H1 (cell line): ENCODE results near the gene SMIM29. TPM values are rescaled to one million over a fixed set of nuclear protein-coding genes. Genes with fewer than 3 reads are reported as not detected.

Source experiments
- CTCF ChIA-PET: fragments of 300-600 bp; sonication (Branson Sonifier 250); formaldehyde crosslinking; loops from one replicate; lab custom pipeline; 2021; ENCODE audit not compliant: partially characterized antibody; lab: Charles Lee
- POLR2A ChIA-PET: fragments of 300-600 bp; sonication (Branson Sonifier 250); formaldehyde crosslinking; loops from one replicate; lab custom pipeline; 2021; ENCODE audit warnings: inconsistent platforms; ENCODE audit not compliant: partially characterized antibody; lab: Charles Lee
- DNase-seq, 2 experiments: peaks; one replicate each; pipeline versions ENCODE4 v3.0.0 to v3.0.0-alpha.2; 2010 to 2022; ENCODE audit warnings: low spot score in 2 of 2, low read depth in 1 of 2, mixed read lengths in 1 of 2
- FAIRE-seq: peaks from 2 replicates; lab custom pipeline; 2011; peaks lifted over from hg19 to GRCh38; lab: Jason Lieb, UNC
- H2AFZ ChIP-seq: 2 replicates; pipeline ENCODE4 v1.8.1; 2012; ENCODE audit warnings: low read length, inconsistent platforms
- H2AK5ac ChIP-seq: 2 replicates; pipeline ENCODE4 v1.6.1; 2013; ENCODE audit warnings: low read depth, low read length
- H2BK120ac ChIP-seq: replicated peaks from 2 replicates; pipeline ENCODE3; 2013; ENCODE audit warnings: low read depth, low read length, inconsistent platforms
- H2BK12ac ChIP-seq: 2 replicates; pipeline ENCODE4 v1.6.1; 2013; ENCODE audit warnings: low read depth, low read length
- H2BK15ac ChIP-seq: 2 replicates; pipeline ENCODE4 v1.6.1; 2013; ENCODE audit warnings: low read length
- H2BK20ac ChIP-seq: 2 replicates; pipeline ENCODE4 v1.6.1; 2013; ENCODE audit warnings: low read length
- H2BK5ac ChIP-seq: 2 replicates; pipeline ENCODE4 v1.6.1; 2013; ENCODE audit warnings: low read depth, low read length
- H3K14ac ChIP-seq: 2 replicates; pipeline ENCODE4 v1.6.1; 2013; ENCODE audit warnings: inconsistent platforms; ENCODE audit not compliant: insufficient read length
- H3K18ac ChIP-seq: 2 replicates; pipeline ENCODE4 v1.6.1; 2013; ENCODE audit warnings: low read length; ENCODE audit errors: extremely low read depth
- H3K23ac ChIP-seq: 2 replicates; pipeline ENCODE4 v1.6.1; 2013; ENCODE audit warnings: inconsistent platforms; ENCODE audit not compliant: insufficient read length
- H3K23me2 ChIP-seq: 2 replicates; pipeline ENCODE4 v1.6.1; 2013; ENCODE audit warnings: low read depth, low read length
- H3K27ac ChIP-seq: 2 replicates; pipeline ENCODE4 v1.6.1; 2011; ENCODE audit warnings: low read depth, low read length, inconsistent platforms
- H3K27me3 ChIP-seq, 4 experiments: replicated peaks in 1 of 4; 1 replicate in 1 of 4; 2 replicates in 3 of 4; pipeline versions ENCODE4 v1.6.1 to v1.8.1; 2011 to 2013; ENCODE audit warnings: low read length in 3 of 4, mild to moderate bottlenecking in 3 of 4, inconsistent platforms in 2 of 4, mixed read lengths in 2 of 4, moderate library complexity in 1 of 4; ENCODE audit not compliant: control insufficient read depth in 3 of 4, insufficient read depth in 3 of 4; ENCODE audit errors: extremely low read depth in 1 of 4
- H3K36me3 ChIP-seq, 4 experiments: 2 replicates each; pipeline versions ENCODE4 v1.6.1 to v1.8.1; 2011 to 2013; ENCODE audit warnings: mild to moderate bottlenecking in 4 of 4, low read length in 3 of 4, moderate library complexity in 2 of 4, control low read depth in 1 of 4, inconsistent platforms in 1 of 4; ENCODE audit not compliant: insufficient read depth in 4 of 4, control insufficient read depth in 2 of 4
- H3K4ac ChIP-seq: replicated peaks from 2 replicates; pipeline ENCODE3; 2013; ENCODE audit warnings: low read length, low read depth, mixed read lengths, inconsistent platforms; ENCODE audit not compliant: insufficient read length
- H3K4me1 ChIP-seq, 4 experiments: replicated peaks in 1 of 4; 1 replicate in 1 of 4; 2 replicates in 3 of 4; pipeline versions ENCODE4 v1.6.1 to v1.8.1; 2011 to 2013; ENCODE audit warnings: low read length in 3 of 4, inconsistent platforms in 2 of 4, mixed read lengths in 1 of 4; ENCODE audit not compliant: insufficient read depth in 4 of 4, control insufficient read depth in 3 of 4
- H3K4me2 ChIP-seq, 2 experiments: 2 replicates each; pipeline versions ENCODE4 v1.6.1 to v1.8.1; 2011 to 2013; ENCODE audit warnings: low read depth in 2 of 2, low read length in 2 of 2, control low read depth in 1 of 2, inconsistent platforms in 1 of 2, mild to moderate bottlenecking in 1 of 2; ENCODE audit not compliant: insufficient read depth in 1 of 2
- H3K4me3 ChIP-seq, 4 experiments: fragments of 200-600, 300-600 bp in 1 of 4; sonication (generic), shearing (Covaris generic), sonication (Bioruptor Twin) in 1 of 4; 2 replicates each; pipeline versions ENCODE4 v1.5.1 to v1.8.1; 2011 to 2016; ENCODE audit warnings: low read length in 4 of 4, low read depth in 3 of 4, control low read depth in 2 of 4, inconsistent platforms in 2 of 4, mild to moderate bottlenecking in 2 of 4, mixed read lengths in 1 of 4, moderate library complexity in 1 of 4; ENCODE audit not compliant: insufficient read depth in 2 of 4; ENCODE audit errors: extremely low read depth in 1 of 4
- H3K56ac ChIP-seq: replicated peaks from 2 replicates; pipeline ENCODE3; 2013; ENCODE audit warnings: low read depth, mild to moderate bottlenecking, mixed read lengths, low read length, inconsistent platforms; ENCODE audit not compliant: insufficient read length
- H3K79me1 ChIP-seq: 2 replicates; pipeline ENCODE4 v1.6.1; 2013; ENCODE audit warnings: low read depth, low read length, control low read depth
- H3K79me2 ChIP-seq, 2 experiments: 2 replicates each; pipeline versions ENCODE4 v1.6.1 to v1.8.1; 2012 to 2013; ENCODE audit warnings: low read length in 2 of 2, mild to moderate bottlenecking in 2 of 2, inconsistent platforms in 1 of 2; ENCODE audit not compliant: insufficient read depth in 2 of 2, control insufficient read depth in 1 of 2
- H3K9ac ChIP-seq, 4 experiments: replicated peaks in 1 of 4; 1 replicate in 1 of 4; 2 replicates in 3 of 4; pipeline versions ENCODE4 v1.6.1 to v1.8.1; 2011 to 2013; ENCODE audit warnings: low read depth in 3 of 4, low read length in 3 of 4, control low read depth in 2 of 4, mild to moderate bottlenecking in 2 of 4, moderate library complexity in 2 of 4, inconsistent platforms in 1 of 4; ENCODE audit errors: extremely low read depth in 1 of 4
- H3K9me3 ChIP-seq, 2 experiments: 2 replicates each; pipeline versions ENCODE4 v1.6.1 to v1.8.1; 2012 to 2013; ENCODE audit warnings: mild to moderate bottlenecking in 2 of 2, moderate library complexity in 2 of 2, control low read depth in 1 of 2, inconsistent platforms in 1 of 2, low read depth in 1 of 2, low read length in 1 of 2, mixed read lengths in 1 of 2; ENCODE audit not compliant: insufficient read depth in 2 of 2
- H4K20me1 ChIP-seq, 2 experiments: replicated peaks in 1 of 2; 2 replicates each; pipeline versions ENCODE3 to v1.8.1; 2011 to 2013; ENCODE audit warnings: inconsistent platforms in 2 of 2, low read length in 2 of 2, mild to moderate bottlenecking in 1 of 2; ENCODE audit not compliant: insufficient read depth in 2 of 2, control insufficient read depth in 1 of 2
- H4K5ac ChIP-seq: 2 replicates; pipeline ENCODE4 v1.6.1; 2013; ENCODE audit warnings: low read length, low read depth, mixed read lengths, inconsistent platforms; ENCODE audit not compliant: insufficient read length
- H4K8ac ChIP-seq: 2 replicates; pipeline ENCODE4 v1.8.0; 2013; ENCODE audit warnings: mild to moderate bottlenecking, moderate library complexity, low read length, inconsistent platforms; ENCODE audit not compliant: insufficient read depth; ENCODE audit errors: extremely low read depth
- H4K91ac ChIP-seq: replicated peaks from 2 replicates; pipeline ENCODE3; 2013; ENCODE audit warnings: low read length, mixed read lengths, inconsistent platforms; ENCODE audit not compliant: insufficient read length
- ASH2L ChIP-seq: fragments of 200-600, 300-600 bp; sonication (generic); IDR thresholded peaks from one replicate; pipeline ENCODE4 v1.7.1; 2017; ENCODE audit warnings: low read length
- CEBPB ChIP-seq: IDR thresholded peaks from 2 replicates; pipeline ENCODE4 v1.6.1; 2012; ENCODE audit warnings: low read depth, low read length
- EGR1 ChIP-seq: IDR thresholded peaks from 2 replicates; pipeline ENCODE4 v1.6.1; 2011; ENCODE audit warnings: low read depth, low read length, borderline replicate concordance
- FOSL1 ChIP-seq: IDR thresholded peaks from 2 replicates; pipeline ENCODE4 v1.6.1; 2011; ENCODE audit warnings: mild to moderate bottlenecking, low read depth, low read length, moderate library complexity; ENCODE audit not compliant: insufficient read depth
- HDAC6 ChIP-seq: IDR thresholded peaks from one replicate; pipeline ENCODE4 v1.7.1; 2012; ENCODE audit warnings: low read depth, mild to moderate bottlenecking, inconsistent platforms, low read length, moderate library complexity
- JUN ChIP-seq: IDR thresholded peaks from 2 replicates; pipeline ENCODE4 v1.6.1; 2011; ENCODE audit warnings: low read depth, mild to moderate bottlenecking, improper control_type of control experiment, low read length
- POLR2A ChIP-seq, 2 experiments: IDR thresholded peaks; 1 replicate in 1 of 2; 2 replicates in 1 of 2; pipeline ENCODE4 v1.6.1; 2011; ENCODE audit warnings: low read depth in 2 of 2, low read length in 2 of 2, mild to moderate bottlenecking in 2 of 2; ENCODE audit errors: control extremely low read depth in 1 of 2
- POLR2AphosphoS5 ChIP-seq: IDR thresholded peaks from 2 replicates; pipeline ENCODE4 v1.6.1; 2011; ENCODE audit warnings: low read depth, low read length
- SIX5 ChIP-seq: IDR thresholded peaks from 2 replicates; pipeline ENCODE4 v1.6.1; 2011; ENCODE audit warnings: mild to moderate bottlenecking, low read depth, low read length
- SP4 ChIP-seq: IDR thresholded peaks from 2 replicates; pipeline ENCODE4 v1.6.1; 2012; ENCODE audit warnings: low read length, inconsistent platforms
- WGBS, 2 experiments: shearing (Covaris generic) in 1 of 2; methylation state at CpG; one replicate each; pipeline versions ENCODE4 v1.1.6 to v1.1.7; 2013 to 2015; ENCODE audit warnings: low lambda C conversion rate in 2 of 2, mixed read lengths in 2 of 2, inconsistent platforms in 1 of 2, low coverage in 1 of 2, missing lambda C conversion rate in 1 of 2; ENCODE audit not compliant: insufficient replicate concordance in 2 of 2, insufficient coverage in 1 of 2, insufficient read length in 1 of 2; ENCODE audit errors: extremely low coverage in 1 of 2, missing lambda C conversion rate in 1 of 2; 5-methylcytosine and 5-hydroxymethylcytosine counted together
- polyA plus RNA-seq, 7 experiments: library from polyadenylated mRNA; depleted of rRNA in 3 of 7; stranded (reverse) in 5 of 7; unstranded in 2 of 7; fragments of >200 nt in 5 of 7; fragments of 200-250 nt in 2 of 7; gene quantifications; 1 replicate in 5 of 7; 2 replicates in 1 of 7; 4 replicates in 1 of 7; pipeline versions ENCODE4 v1.2.1 to v1.2.3, GENCODE V29; 2011 to 2013; ENCODE audit warnings: missing spikeins in 2 of 7, mixed read lengths in 2 of 7
- total RNA-seq: library from RNA; stranded (reverse); fragmentation: NEBNext Ultra II Directional; extraction: Animal tissue kit (Norgen Biotek cat#: 25700); gene quantifications from 2 replicates; pipeline ENCODE4 v1.2.1, GENCODE V29; 2021
- TF ChIP-seq, protein P1 (sequence below): IDR thresholded peaks from 2 replicates; pipeline ENCODE4 v1.6.1; 2012; ENCODE audit warnings: low read length, inconsistent platforms

The SMIM29 gene
- total and polyA plus RNA-seq, 2 of the 8 experiments (the other 6 are each of a cell fraction or from before 2014, with no cell fraction given) = 7.0 to 22.4 TPM

DNA sequence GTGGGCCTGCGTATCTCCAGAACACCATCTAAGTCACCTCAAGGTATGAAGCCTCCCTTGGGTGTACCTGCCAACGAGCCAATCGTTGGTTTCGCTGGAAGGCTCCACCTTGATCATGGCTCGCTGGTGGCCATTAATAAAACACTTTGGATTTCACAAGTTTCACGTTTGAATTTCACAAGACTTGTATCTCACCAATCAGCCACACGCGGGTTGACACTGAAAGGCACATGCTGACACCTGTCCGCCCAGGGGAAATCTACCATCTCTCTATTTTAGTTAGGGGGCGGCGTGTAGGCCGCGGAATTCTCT, 12.7 kb downstream of the SMIM29 start:
- Histone ChIP-seq H4K91ac (peak overlapping the region; percentile 56), H2BK5ac (peak overlapping the region; percentile 99), H3K36me3 (peaks cover 8 to 27% (median 18%) of the 10 kb centered on the region in 4 experiments), H2AFZ (no peak overlapping the region), H3K27me3 (no peaks in the 10 kb centered on the region), H3K79me1 (peaks cover 9% of the 10 kb centered on the region), H2BK120ac (peak overlapping the region; percentile 2), H3K18ac (peak overlapping the region; percentile 98), H2AK5ac (peak overlapping the region; percentile 99), H2BK12ac (peak overlapping the region; percentile 95; the same call in 1 of the 2 replicates), H3K9ac (peak overlapping the region; percentile 90 to 98 (median 94)), H3K4me3 (peak overlapping the region; percentile 81 to 88 (median 86)), H3K23me2 (peaks cover 12% of the 10 kb centered on the region), H3K27ac (peak overlapping the region; percentile 96), H3K4me2 (peak overlapping the region; percentile 84 to 87), H2BK20ac (no peak overlapping the region; the same call in 1 of the 2 replicates), H4K8ac (peak overlapping the region; percentile 94), H3K79me2 (peaks cover 33 to 44% of the 10 kb centered on the region in 2 experiments), H4K20me1 (peaks cover 25 to 28% of the 10 kb centered on the region in 2 experiments), H2BK15ac (no peak overlapping the region), H3K9me3 (no peaks in the 10 kb centered on the region), H3K14ac (no peak overlapping the region), H4K5ac (peak overlapping the region; percentile 25), H3K56ac (peak overlapping the region; percentile 91), H3K23ac (no peak overlapping the region), H3K4me1 (peaks cover 0 to 34% (median 24%) of the 10 kb centered on the region in 4 experiments; a peak in 6 of 7 replicates), H3K4ac (peak overlapping the region; percentile 6)
- WGBS, 2 experiments = 0% methylated on average over 9 of the region's 13 CpGs; no CpG with 5 or more reads in 1 of the 2 experiments
- ChIA-PET CTCF (interaction anchor here (1.0 to 1.9 kb wide), 4 partner anchors 12 to 73 kb away, joined by 4 to 17 read pairs (median 6); no protein-coding TSS in a partner anchor), POLR2A (interaction anchor here (0.7 to 3.2 kb wide), 27 partner anchors 10 to 555 kb away, joined by 3 to 144 read pairs (median 5); partner anchors contain the start of genes BLTP3A, GRM4, RPS10 and SMIM29)
- DNase-seq (peak in 1 of 2 experiments; percentile 66), FAIRE-seq (no peak)
- TF ChIP-seq POLR2AphosphoS5 (no peak; the same call in 1 of the 2 replicates), EGR1 (no peak), FOSL1 (no peak), POLR2A (IDR thresholded peaks at IDR 0.05; ENCODE audit: control extremely low read depth in 1 of 2, low read depth in 2 of 2, low read length in 2 of 2) (peak in 1 of 2 experiments; percentile 81; a peak in 1 of 3 replicates), SIX5 (no peak), ASH2L (peak; percentile 36), CEBPB (0 out of 2 replicates have a peak, but pooled peaks have one; percentile 2), SP4 (0 out of 2 replicates have a peak, but pooled peaks have one; percentile 27), HDAC6 (no peak), JUN (no peak)
- TF ChIP-seq, protein P1, sequence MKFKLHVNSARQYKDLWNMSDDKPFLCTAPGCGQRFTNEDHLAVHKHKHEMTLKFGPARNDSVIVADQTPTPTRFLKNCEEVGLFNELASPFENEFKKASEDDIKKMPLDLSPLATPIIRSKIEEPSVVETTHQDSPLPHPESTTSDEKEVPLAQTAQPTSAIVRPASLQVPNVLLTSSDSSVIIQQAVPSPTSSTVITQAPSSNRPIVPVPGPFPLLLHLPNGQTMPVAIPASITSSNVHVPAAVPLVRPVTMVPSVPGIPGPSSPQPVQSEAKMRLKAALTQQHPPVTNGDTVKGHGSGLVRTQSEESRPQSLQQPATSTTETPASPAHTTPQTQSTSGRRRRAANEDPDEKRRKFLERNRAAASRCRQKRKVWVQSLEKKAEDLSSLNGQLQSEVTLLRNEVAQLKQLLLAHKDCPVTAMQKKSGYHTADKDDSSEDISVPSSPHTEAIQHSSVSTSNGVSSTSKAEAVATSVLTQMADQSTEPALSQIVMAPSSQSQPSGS = peak; percentile 46; the same call in 1 of the 2 replicates
